ENCODE measurements around the gene CST6. TPM values are rescaled to one million over a fixed set of nuclear protein-coding genes. Genes with fewer than 3 reads are reported as not detected.

Gene CST6
- total and polyA plus RNA-seq, 2 of the 13 experiments (the other 11 are each of a cell fraction or from before 2014, with no cell fraction given) = not detected

GRCh38 chr11:66022401-66023185, 10.8 kb downstream of the CST6 start (continued):
- TF ChIP-seq ATF7-NPFF (CRISPR knock-in tag; IDR thresholded peaks at IDR 0.05; ENCODE audit: low read depth) = 0 out of 2 replicates have a peak, but pooled peaks have one; percentile 32
- TF ChIP-seq ZNF180 (CRISPR knock-in tag; IDR thresholded peaks at IDR 0.05; ENCODE audit: borderline replicate concordance, low read depth) = peak; percentile 51; the same call in 1 of the 2 replicates
- no peak for TF ChIP-seq ZNF703 (CRISPR knock-in tag; IDR thresholded peaks at IDR 0.05; ENCODE audit: borderline replicate concordance)
- no peak for TF ChIP-seq PAF1 (CRISPR knock-in tag; IDR thresholded peaks at IDR 0.05)
- peak; percentile 44; the same call in 1 of the 2 replicates for TF ChIP-seq THAP11 (CRISPR knock-in tag; IDR thresholded peaks at IDR 0.05)
- TF ChIP-seq ZNF431 (CRISPR knock-in tag; IDR thresholded peaks at IDR 0.05; ENCODE audit: borderline replicate concordance, low read depth) = no peak
- TF ChIP-seq CCAR2 (optimal IDR thresholded peaks at IDR 0.05; ENCODE audit: low read depth, low read length) = no peak
- no peak for TF ChIP-seq POLR2AphosphoS5 (IDR thresholded peaks at IDR 0.05; ENCODE audit: low read depth, low read length)
- no peak for TF ChIP-seq KDM1A (CRISPR knock-in tag; IDR thresholded peaks at IDR 0.05)
- peak; percentile 84 for TF ChIP-seq HOXD1 (CRISPR knock-in tag; IDR thresholded peaks at IDR 0.05)
- TF ChIP-seq ELF4 (CRISPR knock-in tag; IDR thresholded peaks at IDR 0.05; ENCODE audit: borderline replicate concordance) = no peak
- peak; percentile 15; the same call in 1 of the 2 replicates for TF ChIP-seq ZNF605 (CRISPR knock-in tag; IDR thresholded peaks at IDR 0.05)
- TF ChIP-seq ZBTB4 (CRISPR knock-in tag; IDR thresholded peaks at IDR 0.05; ENCODE audit: borderline replicate concordance) = no peak
- no peak for TF ChIP-seq ZNF609 (CRISPR knock-in tag; IDR thresholded peaks at IDR 0.05; ENCODE audit: borderline replicate concordance)
- TF ChIP-seq ARNTL (CRISPR knock-in tag; IDR thresholded peaks at IDR 0.05) = no peak
- TF ChIP-seq XRCC5 (optimal IDR thresholded peaks at IDR 0.05; ENCODE audit: low read length) = peak; percentile 92
- 0 out of 2 replicates have a peak, but pooled peaks have one; percentile 58 for TF ChIP-seq MTF2 (CRISPR knock-in tag; IDR thresholded peaks at IDR 0.05; ENCODE audit: borderline replicate concordance)
- no peak for TF ChIP-seq LCORL (IDR thresholded peaks at IDR 0.05)
- TF ChIP-seq LCORL (CRISPR knock-in tag; IDR thresholded peaks at IDR 0.05) = 0 out of 2 replicates have a peak, but pooled peaks have one; percentile 35
- 0 out of 2 replicates have a peak, but pooled peaks have one; percentile 9 for TF ChIP-seq ADNP (CRISPR knock-in tag; IDR thresholded peaks at IDR 0.05)
- TF ChIP-seq ETS1 (CRISPR knock-in tag; IDR thresholded peaks at IDR 0.05) = peak; percentile 49; the same call in 1 of the 2 replicates

Data from HepG2 (cell line).